ENCODE measurements around the gene SFTPA1. TPM values are rescaled to one million over a fixed set of nuclear protein-coding genes. Genes with fewer than 3 reads are reported as not detected.
"Not testable (repeated sequence)": the region's sequence is repeated elsewhere in the genome, so short reads cannot be mapped to it uniquely, and the experiment has no call there.

SFTPA1 gene
- total and polyA plus RNA-seq, 2 of the 13 experiments (the other 11 are each of a cell fraction or from before 2014, with no cell fraction given) = not detected

DNA sequence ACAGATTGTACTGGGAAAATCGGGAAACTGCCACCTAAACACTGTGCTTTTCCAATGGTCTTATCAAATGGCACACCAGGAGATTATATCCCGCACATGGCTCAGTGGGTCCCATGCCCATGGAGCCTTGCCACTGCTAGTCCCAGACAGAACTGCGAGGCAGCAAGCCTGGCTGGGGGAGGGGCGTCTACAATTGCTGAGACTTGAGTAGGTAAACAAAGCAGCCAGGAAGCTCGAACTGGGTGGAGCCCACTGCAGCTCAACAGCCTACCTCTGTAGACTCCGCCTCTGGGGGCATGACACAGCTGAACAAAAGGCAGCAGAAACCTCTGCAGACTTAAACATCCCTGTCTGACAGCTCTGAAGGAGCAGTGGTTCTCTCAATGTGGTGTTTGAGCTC lies 40.1 kb upstream of the SFTPA1 start:
- H3K27ac ChIP-seq (ENCODE audit: extremely low read length, insufficient read depth, low read length); H4K20me1 ChIP-seq (ENCODE audit: insufficient read depth, low read length); H3K9ac ChIP-seq (ENCODE audit: insufficient read depth, low read depth, low read length); FAIRE-seq; CTCF ChIA-PET (ENCODE audit: low intra/inter-chr PET ratio, low total read pairs); H3K79me2 ChIP-seq (ENCODE audit: insufficient read depth, low read length); POLR2A ChIA-PET; H2AFZ ChIP-seq (ENCODE audit: low read length); H3K36me3 ChIP-seq (replicated peaks in 1 of 2; ENCODE audit: control insufficient read depth in 1 of 2, insufficient read depth in 2 of 2, low read length in 2 of 2); BruUV-seq (replicated peaks); H3K27me3 ChIP-seq (ENCODE audit: control insufficient read depth in 1 of 2, insufficient read depth in 2 of 2, low read length in 2 of 2); H3K4me1 ChIP-seq (ENCODE audit: insufficient read depth, low read length); ATAC-seq; H3K4me2 ChIP-seq (ENCODE audit: low read depth, low read length); intact Hi-C loops (cut with micrococcal nuclease; ENCODE audit: unreplicated experiment); H3K9me3 ChIP-seq (ENCODE audit: low read length); H3K4me3 ChIP-seq (replicated peaks in 1 of 3; ENCODE audit: insufficient read depth in 1 of 3, low read depth in 2 of 3, low read length in 3 of 3): not testable (repeated sequence)
- 19% methylated on average over 2 of the region's 6 CpGs for WGBS (ENCODE audit: low lambda C conversion rate)
- peak; percentile 10 for DNase-seq (ENCODE audit: low spot score)
- TF ChIP-seq, protein P1, sequence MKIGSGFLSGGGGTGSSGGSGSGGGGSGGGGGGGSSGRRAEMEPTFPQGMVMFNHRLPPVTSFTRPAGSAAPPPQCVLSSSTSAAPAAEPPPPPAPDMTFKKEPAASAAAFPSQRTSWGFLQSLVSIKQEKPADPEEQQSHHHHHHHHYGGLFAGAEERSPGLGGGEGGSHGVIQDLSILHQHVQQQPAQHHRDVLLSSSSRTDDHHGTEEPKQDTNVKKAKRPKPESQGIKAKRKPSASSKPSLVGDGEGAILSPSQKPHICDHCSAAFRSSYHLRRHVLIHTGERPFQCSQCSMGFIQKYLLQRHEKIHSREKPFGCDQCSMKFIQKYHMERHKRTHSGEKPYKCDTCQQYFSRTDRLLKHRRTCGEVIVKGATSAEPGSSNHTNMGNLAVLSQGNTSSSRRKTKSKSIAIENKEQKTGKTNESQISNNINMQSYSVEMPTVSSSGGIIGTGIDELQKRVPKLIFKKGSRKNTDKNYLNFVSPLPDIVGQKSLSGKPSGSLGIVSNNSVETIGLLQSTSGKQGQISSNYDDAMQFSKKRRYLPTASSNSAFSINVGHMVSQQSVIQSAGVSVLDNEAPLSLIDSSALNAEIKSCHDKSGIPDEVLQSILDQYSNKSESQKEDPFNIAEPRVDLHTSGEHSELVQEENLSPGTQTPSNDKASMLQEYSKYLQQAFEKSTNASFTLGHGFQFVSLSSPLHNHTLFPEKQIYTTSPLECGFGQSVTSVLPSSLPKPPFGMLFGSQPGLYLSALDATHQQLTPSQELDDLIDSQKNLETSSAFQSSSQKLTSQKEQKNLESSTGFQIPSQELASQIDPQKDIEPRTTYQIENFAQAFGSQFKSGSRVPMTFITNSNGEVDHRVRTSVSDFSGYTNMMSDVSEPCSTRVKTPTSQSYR (CRISPR knock-in tag; IDR thresholded peaks at IDR 0.05; ENCODE audit: borderline replicate concordance) = peak; percentile 71; the same call in 1 of the 2 replicates
- in situ Hi-C loops (cut with HindIII; ENCODE audit: extremely low pct_ligation_motif_present, low pct_unique_long_range_greater_than_20kb) = loop anchor here (25.0 kb wide), 1 partner anchor 367 kb away; the partner anchor contains the start of gene SFTPD

DNA sequence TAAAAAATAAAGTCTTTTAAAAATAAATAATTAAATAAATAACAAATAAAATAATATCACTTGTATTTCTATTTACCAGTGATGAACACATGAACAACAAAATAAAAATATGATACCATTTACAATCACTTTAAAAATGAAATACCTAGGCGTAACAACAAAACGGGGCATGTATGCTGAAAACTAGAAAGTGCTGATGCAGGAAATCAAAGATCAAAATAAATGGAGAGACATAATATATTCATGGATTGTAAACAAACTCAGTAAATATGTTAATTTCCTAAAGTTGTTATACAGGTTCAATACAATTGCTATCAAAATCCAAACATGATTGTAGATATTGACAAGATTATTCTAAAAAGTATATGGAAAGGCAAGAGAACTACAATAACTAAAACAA lies 31.4 kb upstream of the SFTPA1 start:
- TF ChIP-seq ZKSCAN5 (CRISPR knock-in tag; IDR thresholded peaks at IDR 0.05) = no peak
- TF ChIP-seq MAFF (IDR thresholded peaks at IDR 0.05; ENCODE audit: low read depth, low read length) = 0 out of 2 replicates have a peak, but pooled peaks have one; percentile 12
- no peak for TF ChIP-seq NFYC (CRISPR knock-in tag; IDR thresholded peaks at IDR 0.05)
- peak in 1 of 2 experiments; percentile 66; a peak in 2 of 4 replicates for TF ChIP-seq MAFK (conservative IDR thresholded peaks at IDR 0.05 in 1 of 2, IDR thresholded peaks at IDR 0.05 in 1 of 2; ENCODE audit: low read length in 2 of 2)
- no peak for TF ChIP-seq ONECUT2 (CRISPR knock-in tag; IDR thresholded peaks at IDR 0.05)
- TF ChIP-seq ZNF775 (CRISPR knock-in tag; IDR thresholded peaks at IDR 0.05; ENCODE audit: borderline replicate concordance) = no peak
- no peak for TF ChIP-seq NFRKB (IDR thresholded peaks at IDR 0.05)
- TF ChIP-seq, protein P2, sequence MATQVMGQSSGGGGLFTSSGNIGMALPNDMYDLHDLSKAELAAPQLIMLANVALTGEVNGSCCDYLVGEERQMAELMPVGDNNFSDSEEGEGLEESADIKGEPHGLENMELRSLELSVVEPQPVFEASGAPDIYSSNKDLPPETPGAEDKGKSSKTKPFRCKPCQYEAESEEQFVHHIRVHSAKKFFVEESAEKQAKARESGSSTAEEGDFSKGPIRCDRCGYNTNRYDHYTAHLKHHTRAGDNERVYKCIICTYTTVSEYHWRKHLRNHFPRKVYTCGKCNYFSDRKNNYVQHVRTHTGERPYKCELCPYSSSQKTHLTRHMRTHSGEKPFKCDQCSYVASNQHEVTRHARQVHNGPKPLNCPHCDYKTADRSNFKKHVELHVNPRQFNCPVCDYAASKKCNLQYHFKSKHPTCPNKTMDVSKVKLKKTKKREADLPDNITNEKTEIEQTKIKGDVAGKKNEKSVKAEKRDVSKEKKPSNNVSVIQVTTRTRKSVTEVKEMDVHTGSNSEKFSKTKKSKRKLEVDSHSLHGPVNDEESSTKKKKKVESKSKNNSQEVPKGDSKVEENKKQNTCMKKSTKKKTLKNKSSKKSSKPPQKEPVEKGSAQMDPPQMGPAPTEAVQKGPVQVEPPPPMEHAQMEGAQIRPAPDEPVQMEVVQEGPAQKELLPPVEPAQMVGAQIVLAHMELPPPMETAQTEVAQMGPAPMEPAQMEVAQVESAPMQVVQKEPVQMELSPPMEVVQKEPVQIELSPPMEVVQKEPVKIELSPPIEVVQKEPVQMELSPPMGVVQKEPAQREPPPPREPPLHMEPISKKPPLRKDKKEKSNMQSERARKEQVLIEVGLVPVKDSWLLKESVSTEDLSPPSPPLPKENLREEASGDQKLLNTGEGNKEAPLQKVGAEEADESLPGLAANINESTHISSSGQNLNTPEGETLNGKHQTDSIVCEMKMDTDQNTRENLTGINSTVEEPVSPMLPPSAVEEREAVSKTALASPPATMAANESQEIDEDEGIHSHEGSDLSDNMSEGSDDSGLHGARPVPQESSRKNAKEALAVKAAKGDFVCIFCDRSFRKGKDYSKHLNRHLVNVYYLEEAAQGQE (IDR thresholded peaks at IDR 0.05; ENCODE audit: borderline replicate concordance in 1 of 2, low read depth in 1 of 2, low read length in 2 of 2) = no peak
- TF ChIP-seq MZF1 (CRISPR knock-in tag; IDR thresholded peaks at IDR 0.05; ENCODE audit: borderline replicate concordance) = no peak
- H3K4me1 ChIP-seq (ENCODE audit: insufficient read depth, low read length) = no peaks in the 10 kb centered on the region
- in situ Hi-C loops (cut with HindIII; ENCODE audit: extremely low pct_ligation_motif_present, low pct_unique_long_range_greater_than_20kb) (no loop called here), intact Hi-C loops (cut with micrococcal nuclease; ENCODE audit: unreplicated experiment) (no loop called here)
- no peaks in the 10 kb centered on the region for H3K36me3 ChIP-seq (replicated peaks in 1 of 2; ENCODE audit: control insufficient read depth in 1 of 2, insufficient read depth in 2 of 2, low read length in 2 of 2)
- no peaks in the 10 kb centered on the region; a peak in 2 of 5 replicates for H3K27me3 ChIP-seq (ENCODE audit: control insufficient read depth in 1 of 2, insufficient read depth in 2 of 2, low read length in 2 of 2)
- WGBS (ENCODE audit: low lambda C conversion rate) = 2% methylated on average over 2 of the region's 2 CpGs
- ChIA-PET CTCF (ENCODE audit: low intra/inter-chr PET ratio, low total read pairs) (no interaction called here), POLR2A (no interaction called here)
- H3K79me2 ChIP-seq (ENCODE audit: insufficient read depth, low read length) = no peaks in the 10 kb centered on the region
- no peaks in the 10 kb centered on the region for H3K9me3 ChIP-seq (ENCODE audit: low read length)
- no peak overlapping the region for H3K4me2 ChIP-seq (ENCODE audit: low read depth, low read length)
- no peak for DNase-seq (ENCODE audit: low spot score)
- H3K9ac ChIP-seq (ENCODE audit: insufficient read depth, low read depth, low read length) = no peak overlapping the region
- ATAC-seq = no peak
- H3K27ac ChIP-seq (ENCODE audit: extremely low read length, insufficient read depth, low read length) = no peak overlapping the region
- H4K20me1 ChIP-seq (ENCODE audit: insufficient read depth, low read length) = no peaks in the 10 kb centered on the region
- no peak overlapping the region for H2AFZ ChIP-seq (ENCODE audit: low read length)
- H3K4me3 ChIP-seq (replicated peaks in 1 of 3; ENCODE audit: insufficient read depth in 1 of 3, low read depth in 2 of 3, low read length in 3 of 3) = no peak overlapping the region
- BruUV-seq (replicated peaks) = no TSS peak
- FAIRE-seq = no peak
